ENCODE results near the gene ANO2. TPM values are rescaled to one million over a fixed set of nuclear protein-coding genes. Genes with fewer than 3 reads are reported as not detected.

The ANO2 gene
- total RNA-seq, 2 experiments from 2014 or later: not detected

GRCh38 chr12:5593086-5593485 is 352.0 kb downstream of the ANO2 start:
- Mint-ChIP-seq H3K9me3 (no peaks in the 10 kb centered on the region), H3K36me3 (ENCODE audit: low read depth) (no peaks in the 10 kb centered on the region), H3K27me3 (peaks cover 10% of the 10 kb centered on the region), H3K27ac (no peak overlapping the region), H3K4me3 (no peak overlapping the region), H3K4me1 (ENCODE audit: low read depth) (no peaks in the 10 kb centered on the region)
- ChIA-PET POLR2A (no interaction called here), CTCF (no interaction called here)
- intact Hi-C loops (cut with micrococcal nuclease): no loop called here
- DNase-seq: no peak
- no peak for TF ChIP-seq CTCF (IDR thresholded peaks at IDR 0.05)
- ATAC-seq: no peak

- no peak for ATAC-seq
- Mint-ChIP-seq H3K36me3 (ENCODE audit: low read depth) (no peaks in the 10 kb centered on the region), H3K4me3 (no peak overlapping the region), H3K4me1 (ENCODE audit: low read depth) (no peaks in the 10 kb centered on the region), H3K27ac (no peak overlapping the region), H3K27me3 (peaks cover 6% of the 10 kb centered on the region), H3K9me3 (no peaks in the 10 kb centered on the region)
- ChIA-PET POLR2A (no interaction called here), CTCF (no interaction called here)
- no peak for TF ChIP-seq CTCF (IDR thresholded peaks at IDR 0.05)
- intact Hi-C loops (cut with micrococcal nuclease): no loop called here
- no peak for DNase-seq
Observed at GRCh38 chr12:5592310-5592709, 352.7 kb downstream of the ANO2 start.

- CTCF ChIA-PET: no interaction called here
- POLR2A ChIA-PET: no interaction called here
- intact Hi-C loops (cut with micrococcal nuclease): no loop called here
- ATAC-seq (no peak), DNase-seq (no peak)
- no peak overlapping the region for H3K4me3 Mint-ChIP-seq
- H3K27me3 Mint-ChIP-seq: peaks cover 4% of the 10 kb centered on the region
- no peak for TF ChIP-seq CTCF (IDR thresholded peaks at IDR 0.05)
- no peaks in the 10 kb centered on the region for H3K9me3 Mint-ChIP-seq
- no peaks in the 10 kb centered on the region for H3K36me3 Mint-ChIP-seq (ENCODE audit: low read depth)
- H3K4me1 Mint-ChIP-seq (ENCODE audit: low read depth): no peaks in the 10 kb centered on the region
- H3K27ac Mint-ChIP-seq: no peak overlapping the region
Observed at GRCh38 chr12:5590316-5590715, 354.7 kb downstream of the ANO2 start.

GRCh38 chr12:5589054-5589453 is 356.0 kb downstream of the ANO2 start:
- no peaks in the 10 kb centered on the region for H3K9me3 Mint-ChIP-seq
- ChIA-PET CTCF (no interaction called here), POLR2A (no interaction called here)
- no peaks in the 10 kb centered on the region for H3K36me3 Mint-ChIP-seq (ENCODE audit: low read depth)
- H3K27me3 Mint-ChIP-seq: peaks cover 1% of the 10 kb centered on the region
- no peaks in the 10 kb centered on the region for H3K4me1 Mint-ChIP-seq (ENCODE audit: low read depth)
- intact Hi-C loops (cut with micrococcal nuclease): no loop called here
- DNase-seq: no peak
- TF ChIP-seq CTCF (IDR thresholded peaks at IDR 0.05): no peak
- no peak overlapping the region for H3K27ac Mint-ChIP-seq
- no peak overlapping the region for H3K4me3 Mint-ChIP-seq
- ATAC-seq: no peak

- ATAC-seq (no peak), DNase-seq (no peak)
- H3K36me3 Mint-ChIP-seq (ENCODE audit: low read depth): no peaks in the 10 kb centered on the region
- no peaks in the 10 kb centered on the region for H3K9me3 Mint-ChIP-seq
- H3K4me1 Mint-ChIP-seq (ENCODE audit: low read depth): no peaks in the 10 kb centered on the region
- intact Hi-C loops (cut with micrococcal nuclease): no loop called here
- no peak overlapping the region for H3K4me3 Mint-ChIP-seq
- no peak for TF ChIP-seq CTCF (IDR thresholded peaks at IDR 0.05)
- no peak overlapping the region for H3K27ac Mint-ChIP-seq
- ChIA-PET POLR2A (no interaction called here), CTCF (no interaction called here)
- peaks cover 1% of the 10 kb centered on the region for H3K27me3 Mint-ChIP-seq
Observed at GRCh38 chr12:5588591-5588990, 356.5 kb downstream of the ANO2 start.

All from activated CD8-positive, alpha-beta T cell treated with anti-CD3 and anti-CD28 coated beads for 36 hours (primary cell).